Renal cortex interstitium (tissue), 11 donors: ENCODE results near the gene SPDL1. TPM values are rescaled to one million over a fixed set of nuclear protein-coding genes. Genes with fewer than 3 reads are reported as not detected.

Experiments used
- DNase-seq, 11 donors: peaks; one replicate each; pipeline ENCODE4 v3.0.0-alpha.2; 2013; ENCODE audit warnings: low read depth in 9 of 11, low spot score in 4 of 11; ENCODE audit errors: extremely low read depth in 1 of 11
- polyA plus RNA-seq, 3 donors: library from polyadenylated mRNA; unstranded; fragments of 120-200 nt; gene quantifications; one replicate each; pipeline ENCODE4 v1.2.1, GENCODE V29; 2013; ENCODE audit not compliant: insufficient read length in 3 of 3

SPDL1 gene
- polyA plus RNA-seq, 3 donors = 33.3 to 43.8 (median 38.8) TPM

- DNase-seq = no peak
Measured at GRCh38 chr5:169563369-169563768, 20.2 kb upstream of the SPDL1 start.

- DNase-seq = no peak
Measured at GRCh38 chr5:169566202-169566601, 17.4 kb upstream of the SPDL1 start.

- no peak for DNase-seq
Measured at GRCh38 chr5:169567079-169567478, 16.5 kb upstream of the SPDL1 start.

- no peak for DNase-seq
Measured at GRCh38 chr5:169569513-169569912, 14.1 kb upstream of the SPDL1 start.

GRCh38 chr5:169571355-169571754 is 12.2 kb upstream of the SPDL1 start:
- no peak for DNase-seq

- no peak for DNase-seq
Measured at GRCh38 chr5:169574134-169574646, 9.4 kb upstream of the SPDL1 start.

GRCh38 chr5:169576181-169576598 is 7.4 kb upstream of the SPDL1 start:
- no peak for DNase-seq

GRCh38 chr5:169577951-169578350 is 5.6 kb upstream of the SPDL1 start:
- no peak for DNase-seq

- no peak for DNase-seq
Measured at GRCh38 chr5:169580964-169581363, 2.6 kb upstream of the SPDL1 start.

- peak in 2 of 11 donors; percentile 32 to 45 for DNase-seq
Measured at GRCh38 chr5:169581580-169582227, 1.9 kb upstream of the SPDL1 start.

GRCh38 chr5:169583101-169583423 is 511 bp upstream of the SPDL1 start:
- no peak for DNase-seq

GRCh38 chr5:169584998-169585451 is 1.5 kb downstream of the SPDL1 start:
- DNase-seq = no peak

GRCh38 chr5:169590602-169591001 is 7.0 kb downstream of the SPDL1 start:
- DNase-seq = no peak

GRCh38 chr5:169591636-169592035 is 8.1 kb downstream of the SPDL1 start:
- no peak for DNase-seq

- DNase-seq = no peak
Measured at GRCh38 chr5:169592937-169593650, 9.5 kb downstream of the SPDL1 start.

- no peak for DNase-seq
Measured at GRCh38 chr5:169595172-169595820, 11.7 kb downstream of the SPDL1 start.

GRCh38 chr5:169599451-169599850 is 15.9 kb downstream of the SPDL1 start:
- DNase-seq = no peak

GRCh38 chr5:169602535-169602934 is 19.0 kb downstream of the SPDL1 start:
- DNase-seq = no peak

- DNase-seq = no peak
Measured at GRCh38 chr5:169606279-169606678, 22.7 kb downstream of the SPDL1 start.

GRCh38 chr5:169607882-169608281 is 24.3 kb downstream of the SPDL1 start:
- DNase-seq = no peak
